Mesenchymal stem cell (in vitro differentiated cells and primary cell): ENCODE data around the gene CFP.

ENCODE experiments used
- DNase-seq: peaks from one replicate; pipeline ENCODE4 v3.0.0-alpha.2; 2013
- H2AFZ ChIP-seq: one replicate; pipeline ENCODE4 v1.6.1; 2013; ENCODE audit warnings: low read depth, mild to moderate bottlenecking, control low read depth, inconsistent platforms, low read length, moderate library complexity
- H2AK5ac ChIP-seq: 2 replicates; pipeline ENCODE4 v1.6.1; 2013; ENCODE audit warnings: low read length, moderate library complexity, mild to moderate bottlenecking, inconsistent platforms; ENCODE audit not compliant: severe bottlenecking
- H2BK120ac ChIP-seq: one replicate; pipeline ENCODE4 v1.6.1; 2013; ENCODE audit warnings: low read depth, mild to moderate bottlenecking, inconsistent platforms, low read length, moderate library complexity
- H2BK12ac ChIP-seq, 2 experiments: one replicate each; pipeline ENCODE4 v1.6.1; 2013; ENCODE audit warnings: inconsistent platforms in 2 of 2, low read length in 2 of 2, mild to moderate bottlenecking in 2 of 2, moderate library complexity in 2 of 2, control low read depth in 1 of 2
- H2BK15ac ChIP-seq: one replicate; pipeline ENCODE4 v1.6.1; 2013; ENCODE audit warnings: mild to moderate bottlenecking, low read depth, inconsistent platforms; ENCODE audit not compliant: poor library complexity, severe bottlenecking
- H2BK5ac ChIP-seq: 2 replicates; pipeline ENCODE4 v1.6.1; 2013; ENCODE audit warnings: low read depth, mild to moderate bottlenecking, low read length, control low read depth, inconsistent platforms; ENCODE audit not compliant: poor library complexity, severe bottlenecking
- H3K14ac ChIP-seq, 2 experiments: one replicate each; pipeline ENCODE4 v1.6.1; 2013; ENCODE audit warnings: inconsistent platforms in 2 of 2, low read length in 2 of 2, control low read depth in 1 of 2, mild to moderate bottlenecking in 1 of 2, moderate library complexity in 1 of 2
- H3K18ac ChIP-seq, 2 experiments: one replicate each; pipeline ENCODE4 v1.6.1; 2013; ENCODE audit warnings: inconsistent platforms in 2 of 2, low read length in 2 of 2, control low read depth in 1 of 2, low read depth in 1 of 2, mild to moderate bottlenecking in 1 of 2
- H3K23ac ChIP-seq, 2 experiments: one replicate each; pipeline ENCODE4 v1.6.1; 2013; ENCODE audit warnings: inconsistent platforms in 2 of 2, low read length in 2 of 2, mild to moderate bottlenecking in 2 of 2, moderate library complexity in 2 of 2, control low read depth in 1 of 2
- H3K27ac ChIP-seq: 2 replicates; pipeline ENCODE4 v1.5.1; 2013; ENCODE audit warnings: mild to moderate bottlenecking, moderate library complexity, low read length, control low read depth, inconsistent platforms; ENCODE audit not compliant: poor library complexity, severe bottlenecking
- H3K27me3 ChIP-seq, 2 experiments: 2 replicates each; pipeline versions ENCODE4 v1.6.1 to v1.7.0; 2013; ENCODE audit warnings: low read length in 2 of 2, mild to moderate bottlenecking in 2 of 2, moderate library complexity in 2 of 2, control low read depth in 1 of 2, inconsistent platforms in 1 of 2; ENCODE audit not compliant: control insufficient read depth in 1 of 2, insufficient read depth in 1 of 2
- H3K36me3 ChIP-seq, 2 experiments: 2 replicates each; pipeline versions ENCODE4 v1.6.1 to v1.7.0; 2013; ENCODE audit warnings: low read length in 2 of 2, control low read depth in 1 of 2, inconsistent platforms in 1 of 2, low read depth in 1 of 2, mild to moderate bottlenecking in 1 of 2; ENCODE audit not compliant: insufficient read depth in 2 of 2, control insufficient read depth in 1 of 2
- H3K4ac ChIP-seq, 2 experiments: one replicate each; pipeline ENCODE4 v1.6.1; 2013; ENCODE audit warnings: inconsistent platforms in 2 of 2, low read length in 2 of 2, mild to moderate bottlenecking in 2 of 2, moderate library complexity in 2 of 2, control low read depth in 1 of 2, low read depth in 1 of 2
- H3K4me1 ChIP-seq: 2 replicates; pipeline ENCODE4 v1.6.1; 2013; ENCODE audit warnings: low read depth, low read length, control low read depth; ENCODE audit not compliant: control insufficient read depth, insufficient read depth
- H3K4me2 ChIP-seq: 2 replicates; pipeline ENCODE4 v1.6.1; 2013; ENCODE audit warnings: low read length, mild to moderate bottlenecking, inconsistent platforms; ENCODE audit not compliant: poor library complexity, severe bottlenecking
- H3K4me3 ChIP-seq, 2 experiments: 2 replicates each; pipeline versions ENCODE4 v1.5.1 to v1.7.0; 2013; ENCODE audit warnings: low read length in 2 of 2, mild to moderate bottlenecking in 2 of 2, control low read depth in 1 of 2, low read depth in 1 of 2; ENCODE audit not compliant: insufficient read depth in 1 of 2
- H3K79me1 ChIP-seq: replicated peaks from 2 replicates; pipeline ENCODE4 v1.6.1; 2013; ENCODE audit warnings: mild to moderate bottlenecking, control low read depth, low read length, inconsistent platforms; ENCODE audit not compliant: poor library complexity, severe bottlenecking
- H3K9ac ChIP-seq: 2 replicates; pipeline ENCODE4 v1.7.0; 2013; ENCODE audit warnings: mild to moderate bottlenecking, low read length, moderate library complexity
- H3K9me3 ChIP-seq: 2 replicates; pipeline ENCODE4 v1.7.0; 2013; ENCODE audit warnings: mild to moderate bottlenecking, low read length; ENCODE audit not compliant: control insufficient read depth
- H4K8ac ChIP-seq: one replicate; pipeline ENCODE4 v1.6.1; 2013; ENCODE audit warnings: inconsistent platforms, mild to moderate bottlenecking, low read length, moderate library complexity
- H4K91ac ChIP-seq: one replicate; pipeline ENCODE4 v1.6.1; 2013; ENCODE audit warnings: mild to moderate bottlenecking, low read length, inconsistent platforms
- WGBS: methylation state at CpG from one replicate; pipeline ENCODE4 v1.1.7; 2013; ENCODE audit warnings: mixed read lengths; 5-methylcytosine and 5-hydroxymethylcytosine counted together

Gene CFP

DNA sequence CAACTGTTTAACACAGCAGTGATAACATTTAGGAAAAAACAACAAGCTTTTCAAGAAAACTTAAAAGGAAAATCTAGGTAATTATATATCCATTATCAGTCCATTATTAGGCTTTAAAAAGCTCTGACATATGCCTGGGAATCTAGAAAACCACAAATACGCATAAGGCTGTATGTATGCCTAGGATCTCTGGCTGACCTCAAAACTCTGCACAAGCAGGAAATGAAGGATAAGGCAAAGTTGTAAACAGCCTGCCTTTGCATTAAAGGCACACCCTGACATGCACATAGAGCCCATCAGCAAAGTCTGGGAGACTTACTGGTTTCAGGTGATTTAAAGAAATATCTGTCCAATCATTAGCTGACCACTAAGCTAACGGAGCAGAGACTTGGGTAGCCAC, 33.5 kb downstream of the CFP start:
- Histone ChIP-seq H3K18ac (no peak overlapping the region), H2BK120ac (no peak overlapping the region), H3K4me2 (no peak overlapping the region), H3K79me1 (no peaks in the 10 kb centered on the region), H3K9ac (no peak overlapping the region), H2BK5ac (no peak overlapping the region), H3K23ac (no peak overlapping the region), H2BK12ac (no peak overlapping the region), H2AFZ (no peak overlapping the region), H3K9me3 (peaks cover 23% of the 10 kb centered on the region), H2BK15ac (no peak overlapping the region), H3K14ac (no peak overlapping the region), H3K4me3 (no peak overlapping the region), H3K27me3 (no peaks in the 10 kb centered on the region), H3K27ac (no peak overlapping the region), H4K91ac (no peak overlapping the region), H3K4ac (no peak overlapping the region), H2AK5ac (no peak overlapping the region), H3K4me1 (no peaks in the 10 kb centered on the region), H4K8ac (no peak overlapping the region), H3K36me3 (no peaks in the 10 kb centered on the region)
- DNase-seq, result peak; percentile 73
- 70% methylated on average over 1 of the region's 2 CpGs for WGBS

DNA sequence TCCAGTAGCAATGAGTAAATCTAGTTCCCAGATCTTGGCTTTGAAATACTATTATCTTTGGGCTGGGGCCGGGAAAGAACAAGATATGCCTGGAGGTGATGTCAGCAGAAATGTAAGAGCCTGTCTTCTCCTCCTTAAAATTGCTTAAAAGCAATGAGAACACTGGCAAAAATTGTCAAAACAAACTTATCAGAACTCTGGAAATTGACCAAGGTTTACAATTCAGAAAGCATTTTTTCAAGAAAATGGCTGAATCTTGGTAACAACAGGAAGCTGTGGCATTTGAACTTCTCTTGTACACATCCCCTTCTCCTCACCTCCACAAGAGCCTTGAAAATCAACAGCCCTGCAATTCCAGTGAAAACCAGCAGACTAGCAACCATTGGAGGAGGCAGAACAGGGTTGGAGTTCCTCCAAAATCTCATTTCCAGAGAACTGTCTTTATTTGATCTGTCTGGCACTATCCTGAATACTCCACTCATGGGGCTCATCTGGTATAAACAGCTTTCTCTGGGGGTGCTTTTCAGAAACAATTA, 33.9 kb downstream of the CFP start:
- H3K4me3 ChIP-seq, result no peak overlapping the region
- no peak overlapping the region for H3K27ac ChIP-seq
- H3K36me3 ChIP-seq, result no peaks in the 10 kb centered on the region
- no peak overlapping the region for H2BK15ac ChIP-seq
- H3K4me1 ChIP-seq, result no peaks in the 10 kb centered on the region
- DNase-seq, result peak; percentile 62
- no peak overlapping the region for H4K8ac ChIP-seq
- H3K27me3 ChIP-seq, result no peaks in the 10 kb centered on the region
- H3K4ac ChIP-seq, result peak overlapping the region in 1 of 2 experiments; percentile 16
- no peak overlapping the region for H2AFZ ChIP-seq
- H2BK5ac ChIP-seq, result no peak overlapping the region
- H2BK12ac ChIP-seq, result no peak overlapping the region
- no peak overlapping the region for H4K91ac ChIP-seq
- no peak overlapping the region for H2BK120ac ChIP-seq
- H3K4me2 ChIP-seq, result no peak overlapping the region
- H3K9me3 ChIP-seq, result peaks cover 21% of the 10 kb centered on the region
- no peak overlapping the region for H3K18ac ChIP-seq
- H3K23ac ChIP-seq, result no peak overlapping the region
- H2AK5ac ChIP-seq, result no peak overlapping the region
- no peaks in the 10 kb centered on the region for H3K79me1 ChIP-seq
- peak overlapping the region; percentile 9 for H3K9ac ChIP-seq
- no CpG with 5 or more reads among the region's 1 CpG for WGBS
- H3K14ac ChIP-seq, result no peak overlapping the region

GRCh38 chrX:47593522-47593921, 36.2 kb downstream of the CFP start:
- no peak overlapping the region for H4K91ac ChIP-seq
- no peak overlapping the region for H2BK12ac ChIP-seq
- no peak overlapping the region for H3K23ac ChIP-seq
- H4K8ac ChIP-seq, result no peak overlapping the region
- H3K9me3 ChIP-seq, result peaks cover 8% of the 10 kb centered on the region
- no peak overlapping the region for H3K9ac ChIP-seq
- no peak for DNase-seq
- no peak overlapping the region for H3K14ac ChIP-seq
- no peaks in the 10 kb centered on the region for H3K27me3 ChIP-seq
- no peak overlapping the region for H2BK120ac ChIP-seq
- no peak overlapping the region for H2AFZ ChIP-seq
- H3K4me2 ChIP-seq, result no peak overlapping the region
- H3K36me3 ChIP-seq, result no peaks in the 10 kb centered on the region
- no peak overlapping the region for H3K4ac ChIP-seq
- H2AK5ac ChIP-seq, result no peak overlapping the region
- no peak overlapping the region for H2BK15ac ChIP-seq
- H3K18ac ChIP-seq, result no peak overlapping the region
- no peaks in the 10 kb centered on the region for H3K4me1 ChIP-seq
- WGBS, result 90% methylated on average over 3 of the region's 4 CpGs
- no peak overlapping the region for H3K4me3 ChIP-seq
- no peak overlapping the region for H2BK5ac ChIP-seq
- H3K27ac ChIP-seq, result no peak overlapping the region
- H3K79me1 ChIP-seq, result no peaks in the 10 kb centered on the region

- Histone ChIP-seq H2AFZ (no peak overlapping the region), H3K27me3 (peaks cover 0 to 7% of the 10 kb centered on the region in 2 experiments), H2BK12ac (no peak overlapping the region), H3K4me1 (peaks cover 5% of the 10 kb centered on the region), H3K18ac (no peak overlapping the region), H2BK120ac (no peak overlapping the region), H2BK5ac (no peak overlapping the region), H3K4me2 (no peak overlapping the region), H3K9ac (no peak overlapping the region), H3K9me3 (no peaks in the 10 kb centered on the region), H3K27ac (no peak overlapping the region), H3K4ac (no peak overlapping the region), H2BK15ac (no peak overlapping the region), H4K8ac (no peak overlapping the region), H2AK5ac (no peak overlapping the region), H4K91ac (no peak overlapping the region), H3K4me3 (no peak overlapping the region), H3K23ac (no peak overlapping the region), H3K79me1 (no peaks in the 10 kb centered on the region), H3K14ac (no peak overlapping the region), H3K36me3 (peaks cover 6 to 8% of the 10 kb centered on the region in 2 experiments)
- DNase-seq, result no peak
- WGBS, result 100% methylated on average over 3 of the region's 5 CpGs
Observed at GRCh38 chrX:47590984-47591383, 38.7 kb downstream of the CFP start.
